Measurements from ENCODE around the gene MAGI1.
"Not testable (repeated sequence)": the region's sequence is repeated elsewhere in the genome, so short reads cannot be mapped to it uniquely, and the experiment has no call there.

Gene MAGI1

DNA sequence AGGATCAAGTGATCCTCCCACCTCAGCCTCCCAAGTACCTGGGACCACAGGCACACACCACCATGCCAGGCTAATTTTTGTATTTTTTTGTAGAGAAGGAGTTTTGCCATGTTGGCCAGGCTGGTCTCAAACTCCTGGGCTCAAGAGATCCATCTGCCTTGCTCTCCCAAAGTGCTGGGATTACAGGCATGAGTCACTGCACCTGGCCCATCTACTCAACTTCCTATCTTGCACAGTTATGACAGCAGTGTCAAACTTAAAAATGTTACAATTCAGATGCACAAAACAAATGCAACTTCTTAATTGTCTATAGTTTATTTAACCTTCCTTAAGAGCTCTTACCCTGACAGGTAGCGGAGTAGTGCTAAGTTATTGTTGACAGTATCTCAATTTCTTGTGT is 319.1 kb downstream of the MAGI1 start:
- H3K9ac ChIP-seq (ENCODE audit: low read depth, low read length); H3K9me3 ChIP-seq (ENCODE audit: control insufficient read depth, insufficient read depth, low read length); H3K36me3 ChIP-seq (ENCODE audit: insufficient read depth, low read length): not testable (repeated sequence)
- peaks cover 22% of the 10 kb centered on the region for H3K4me1 ChIP-seq (ENCODE audit: insufficient read depth, low read length)

DNA sequence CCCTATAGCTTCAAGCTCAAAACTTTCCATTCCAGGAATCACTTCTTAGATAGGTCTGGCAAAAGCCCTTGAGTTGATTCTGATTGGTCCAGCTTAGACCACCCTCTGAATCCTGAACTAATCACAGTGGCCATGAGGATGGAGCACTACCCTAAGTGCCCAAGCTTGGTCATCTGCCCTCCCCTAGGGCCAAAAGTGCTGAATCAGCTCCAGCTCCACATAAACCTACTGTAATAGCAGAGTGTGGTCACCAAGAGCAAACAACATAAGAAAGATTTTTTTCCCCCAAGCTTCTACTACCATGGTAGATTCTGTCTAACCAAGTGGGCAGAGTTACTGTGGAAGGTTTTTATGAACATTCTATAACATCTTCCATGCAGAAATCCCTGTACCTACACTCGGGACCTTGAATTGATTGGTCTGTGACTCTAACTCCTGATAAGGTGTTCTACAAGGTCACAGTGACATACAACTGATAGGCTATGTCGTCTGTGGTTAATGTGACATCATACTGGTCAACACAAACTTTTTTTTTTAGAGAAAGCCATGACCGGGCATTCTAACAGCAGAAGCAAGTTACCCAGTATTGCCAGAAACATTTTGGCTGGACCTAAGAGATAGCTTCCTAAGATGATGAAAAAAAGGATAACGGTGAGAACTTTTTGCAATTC is 320.9 kb downstream of the MAGI1 start:
- Histone ChIP-seq H3K36me3 (ENCODE audit: insufficient read depth, low read length) (no peaks in the 10 kb centered on the region), H3K9ac (ENCODE audit: low read depth, low read length) (no peak overlapping the region), H3K4me1 (ENCODE audit: insufficient read depth, low read length) (peaks cover 34% of the 10 kb centered on the region), H3K9me3 (ENCODE audit: control insufficient read depth, insufficient read depth, low read length) (no peaks in the 10 kb centered on the region)

DNA sequence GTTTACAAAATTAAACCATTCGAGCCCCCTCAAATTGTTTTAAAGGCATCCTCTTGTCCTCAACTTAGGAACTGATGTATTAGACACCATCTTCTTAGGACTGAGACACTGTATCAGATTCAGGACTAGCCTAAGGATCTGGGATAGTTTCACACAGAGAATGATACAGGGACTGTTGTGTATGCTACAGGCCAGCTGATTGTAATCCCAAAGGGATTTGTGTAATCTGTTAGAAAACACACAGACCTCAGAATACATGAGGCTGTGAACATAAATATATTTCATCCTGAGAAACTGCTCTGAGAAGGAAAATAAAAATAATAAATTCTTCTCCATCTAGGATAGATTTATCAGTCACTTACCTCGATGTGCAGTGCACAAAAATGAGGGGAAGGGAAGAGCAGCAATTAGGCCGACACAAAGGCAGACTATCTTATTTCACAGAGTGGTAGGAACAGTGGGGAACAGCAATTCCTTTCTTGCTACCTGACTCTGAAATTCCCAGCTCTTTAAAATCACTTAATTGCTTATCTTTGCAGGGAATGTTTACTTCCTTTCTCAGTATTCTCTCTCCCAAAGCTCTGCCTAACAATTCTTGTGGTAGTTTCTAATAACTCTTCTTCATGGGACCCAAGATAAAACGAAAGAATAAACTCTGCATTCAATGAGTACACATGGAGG is 322.5 kb downstream of the MAGI1 start:
- Histone ChIP-seq H3K4me1 (ENCODE audit: insufficient read depth, low read length) (peaks cover 27% of the 10 kb centered on the region), H3K36me3 (ENCODE audit: insufficient read depth, low read length) (no peaks in the 10 kb centered on the region), H3K9me3 (ENCODE audit: control insufficient read depth, insufficient read depth, low read length) (no peaks in the 10 kb centered on the region), H3K9ac (ENCODE audit: low read depth, low read length) (no peak overlapping the region)

DNA sequence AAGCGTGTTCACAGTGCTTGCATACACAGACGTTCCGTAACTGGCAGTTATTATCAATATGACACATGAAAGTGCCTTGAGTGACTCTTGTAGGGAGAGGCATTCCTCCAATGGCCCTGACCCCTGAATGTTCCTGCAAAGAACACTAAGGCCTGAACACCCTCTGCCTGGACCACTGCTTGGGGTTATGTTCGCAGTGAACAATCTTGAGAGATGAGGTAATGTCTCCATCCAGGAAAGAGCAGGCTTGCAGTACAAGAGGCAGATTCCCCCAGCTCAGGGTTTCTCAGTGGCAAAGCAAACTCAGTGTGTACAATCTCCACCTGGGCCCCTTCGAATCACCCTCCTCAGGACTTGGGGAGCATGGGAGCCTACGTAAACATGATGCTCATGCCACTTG is 324.6 kb downstream of the MAGI1 start:
- Histone ChIP-seq H3K9me3 (ENCODE audit: control insufficient read depth, insufficient read depth, low read length) (no peaks in the 10 kb centered on the region), H3K9ac (ENCODE audit: low read depth, low read length) (no peak overlapping the region), H3K36me3 (ENCODE audit: insufficient read depth, low read length) (no peaks in the 10 kb centered on the region), H3K4me1 (ENCODE audit: insufficient read depth, low read length) (peaks cover 22% of the 10 kb centered on the region; the same call in 1 of the 2 replicates)

DNA sequence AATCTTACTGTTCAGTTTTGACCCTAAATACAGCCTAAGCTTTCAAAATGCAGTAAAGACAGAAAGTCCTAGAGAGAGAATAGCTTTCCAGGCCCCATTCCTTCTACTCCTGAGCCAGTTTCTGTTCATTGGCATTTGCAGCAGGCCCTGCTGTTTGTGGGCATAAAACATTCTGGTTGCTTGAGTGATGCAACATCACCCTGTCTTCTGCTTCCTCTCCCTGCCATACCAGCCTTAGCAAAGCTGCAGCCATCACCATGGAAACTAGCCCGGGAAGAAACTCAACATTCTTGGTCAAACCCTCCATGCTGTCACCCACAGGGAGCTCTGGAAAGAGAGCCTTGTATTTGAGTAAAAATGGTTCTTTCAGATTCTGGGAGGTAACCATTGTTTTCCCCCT is 325.7 kb downstream of the MAGI1 start:
- Histone ChIP-seq H3K36me3 (ENCODE audit: insufficient read depth, low read length) (no peaks in the 10 kb centered on the region), H3K4me1 (ENCODE audit: insufficient read depth, low read length) (peaks cover 22% of the 10 kb centered on the region; the same call in 1 of the 2 replicates), H3K9ac (ENCODE audit: low read depth, low read length) (no peak overlapping the region), H3K9me3 (ENCODE audit: control insufficient read depth, insufficient read depth, low read length) (no peaks in the 10 kb centered on the region)

DNA sequence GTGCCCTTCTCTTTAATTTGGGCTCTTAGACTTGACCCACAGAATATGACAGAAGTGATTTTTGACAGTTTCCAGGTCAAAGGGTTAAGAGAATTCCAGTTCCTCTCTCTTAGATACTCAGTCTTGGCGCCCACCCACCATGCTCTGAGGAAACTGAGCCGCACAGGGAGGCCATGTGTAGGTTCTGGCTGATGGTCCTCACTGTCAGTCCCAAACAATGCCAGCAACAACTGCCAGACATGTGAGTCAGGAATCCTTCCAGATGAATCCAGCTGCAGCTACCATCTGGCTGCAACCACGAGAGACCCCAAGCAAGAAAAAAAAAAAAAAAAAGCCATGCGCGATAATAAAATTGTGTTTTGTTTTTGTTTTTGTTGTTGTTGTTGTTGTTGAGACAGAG is 326.6 kb downstream of the MAGI1 start:
- peaks cover 21% of the 10 kb centered on the region; the same call in 1 of the 2 replicates for H3K4me1 ChIP-seq (ENCODE audit: insufficient read depth, low read length)
- no peaks in the 10 kb centered on the region for H3K9me3 ChIP-seq (ENCODE audit: control insufficient read depth, insufficient read depth, low read length)
- no peak overlapping the region for H3K9ac ChIP-seq (ENCODE audit: low read depth, low read length)
- H3K36me3 ChIP-seq (ENCODE audit: insufficient read depth, low read length) = no peaks in the 10 kb centered on the region

DNA sequence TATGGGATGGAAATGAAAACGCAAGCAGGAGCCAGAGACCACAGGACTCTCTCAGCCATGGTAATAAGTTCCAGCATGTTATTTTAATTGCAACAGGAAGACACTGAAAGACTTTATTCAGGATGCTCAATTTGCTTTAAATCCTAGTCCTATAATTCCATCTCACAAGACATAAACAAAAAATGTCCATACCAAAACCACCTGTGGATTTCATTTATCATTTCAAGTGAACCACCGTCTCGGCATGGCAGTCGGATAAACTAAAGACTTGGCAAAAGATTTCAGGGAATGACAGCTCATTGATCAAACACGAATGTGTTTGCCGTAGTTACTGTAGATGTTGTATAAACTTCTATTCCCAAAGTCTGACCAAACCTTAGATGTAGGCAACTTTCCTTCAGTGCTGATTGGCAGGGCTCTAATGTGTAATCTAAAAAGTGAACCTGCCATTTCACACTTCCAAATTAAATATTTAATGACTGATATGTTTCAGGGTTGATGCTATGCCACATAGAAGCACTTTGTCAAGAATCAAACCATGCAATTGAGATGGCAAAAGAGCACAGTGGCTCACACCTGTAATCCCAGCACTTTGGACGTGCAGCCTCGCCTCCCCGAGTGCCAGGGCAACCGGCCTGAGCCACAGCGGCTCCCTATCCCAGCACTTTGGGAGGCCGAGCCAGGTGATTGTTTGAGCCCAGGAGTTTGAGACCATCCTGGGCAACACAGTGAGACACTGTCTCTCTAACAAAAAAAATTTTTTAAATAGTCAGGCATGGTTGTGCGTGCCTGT is 331.7 kb downstream of the MAGI1 start:
- Histone ChIP-seq H3K4me1 (ENCODE audit: insufficient read depth, low read length) (no peaks in the 10 kb centered on the region), H3K9me3 (ENCODE audit: control insufficient read depth, insufficient read depth, low read length) (no peaks in the 10 kb centered on the region), H3K36me3 (ENCODE audit: insufficient read depth, low read length) (no peaks in the 10 kb centered on the region), H3K9ac (ENCODE audit: low read depth, low read length) (no peak overlapping the region)

DNA sequence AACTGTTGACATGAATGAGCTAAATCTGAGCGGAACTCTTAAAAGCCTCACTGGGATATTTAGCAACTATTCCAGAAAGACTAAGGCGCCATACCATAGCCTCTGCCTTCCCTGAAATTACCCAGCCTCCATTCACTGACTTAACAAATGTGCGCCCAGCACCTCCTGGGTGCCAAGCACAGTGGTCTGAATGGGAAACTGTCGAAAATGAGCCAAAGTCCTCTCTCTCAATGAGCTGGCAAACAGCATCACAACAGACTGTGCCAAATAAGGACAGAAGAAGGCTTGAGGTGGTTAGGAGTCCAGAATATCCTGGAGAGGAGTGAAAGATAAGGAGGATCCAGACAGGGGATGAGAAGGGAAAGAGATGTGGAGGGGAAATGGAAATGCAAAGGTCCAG is 332.4 kb downstream of the MAGI1 start:
- Histone ChIP-seq H3K9me3 (ENCODE audit: control insufficient read depth, insufficient read depth, low read length) (no peaks in the 10 kb centered on the region), H3K4me1 (ENCODE audit: insufficient read depth, low read length) (no peaks in the 10 kb centered on the region), H3K36me3 (ENCODE audit: insufficient read depth, low read length) (no peaks in the 10 kb centered on the region), H3K9ac (ENCODE audit: low read depth, low read length) (no peak overlapping the region)

DNA sequence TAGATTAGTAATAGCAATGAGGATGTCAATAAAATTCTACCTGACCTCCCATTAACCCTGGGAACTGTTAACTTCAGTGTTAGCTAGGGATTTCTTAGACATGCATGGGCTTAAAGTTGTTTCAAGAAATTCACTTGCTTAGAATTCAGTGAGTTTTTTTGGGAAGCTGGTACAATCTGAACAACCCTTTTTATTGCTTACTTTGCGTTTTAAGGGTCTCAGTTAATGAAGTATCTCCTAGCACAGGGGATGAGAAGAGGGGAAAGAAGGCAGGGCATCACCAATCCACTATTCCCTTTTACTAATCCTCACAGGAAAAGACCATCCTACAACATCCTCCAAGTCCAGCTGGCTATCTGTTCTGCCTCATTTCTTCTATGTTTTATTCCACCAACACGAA is 334.9 kb downstream of the MAGI1 start:
- H3K4me1 ChIP-seq (ENCODE audit: insufficient read depth, low read length) = no peaks in the 10 kb centered on the region
- H3K9ac ChIP-seq (ENCODE audit: low read depth, low read length) = no peak overlapping the region
- no peaks in the 10 kb centered on the region for H3K9me3 ChIP-seq (ENCODE audit: control insufficient read depth, insufficient read depth, low read length)
- H3K36me3 ChIP-seq (ENCODE audit: insufficient read depth, low read length) = no peaks in the 10 kb centered on the region

DNA sequence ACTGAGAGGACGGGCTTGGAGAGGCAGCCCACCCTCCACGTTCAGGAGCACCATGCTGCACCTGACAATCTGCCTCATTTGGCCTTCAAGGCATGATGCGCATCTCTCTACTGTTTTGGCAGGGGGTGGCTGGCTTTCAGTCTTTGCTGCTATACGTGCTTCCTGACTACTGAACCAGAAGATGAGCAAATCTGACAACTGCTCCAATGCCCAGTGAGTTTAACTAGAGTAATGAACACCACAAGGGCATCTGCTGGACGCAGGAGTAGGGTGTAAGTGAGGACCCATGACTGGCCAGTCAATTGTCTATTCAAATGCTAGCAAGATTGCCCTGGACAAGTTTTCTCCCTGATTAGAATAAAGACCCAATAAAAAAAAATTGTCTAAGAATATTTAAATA is 335.7 kb downstream of the MAGI1 start:
- H3K4me1 ChIP-seq (ENCODE audit: insufficient read depth, low read length) = no peaks in the 10 kb centered on the region
- H3K36me3 ChIP-seq (ENCODE audit: insufficient read depth, low read length) = no peaks in the 10 kb centered on the region
- H3K9me3 ChIP-seq (ENCODE audit: control insufficient read depth, insufficient read depth, low read length) = no peaks in the 10 kb centered on the region
- H3K9ac ChIP-seq (ENCODE audit: low read depth, low read length) = no peak overlapping the region

DNA sequence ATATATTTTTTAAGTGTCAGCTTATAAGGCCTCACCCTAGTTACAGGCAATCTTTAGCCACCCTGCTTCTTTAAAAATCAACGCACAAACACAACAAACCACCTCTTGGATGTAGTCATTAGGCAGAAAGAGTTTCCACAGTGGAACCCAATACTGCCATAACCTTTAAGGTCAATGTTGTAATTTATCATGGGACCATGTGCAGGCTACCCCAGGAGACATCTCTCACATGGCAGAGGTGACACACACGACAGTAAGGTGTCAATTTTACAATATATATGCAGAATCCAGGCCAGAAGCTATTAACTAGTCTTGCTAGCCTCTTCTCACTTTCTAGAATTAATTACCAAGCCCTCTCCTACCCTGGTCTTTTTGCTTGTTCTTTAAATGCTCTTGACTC is 336.5 kb downstream of the MAGI1 start:
- Histone ChIP-seq H3K9me3 (ENCODE audit: control insufficient read depth, insufficient read depth, low read length) (no peaks in the 10 kb centered on the region), H3K4me1 (ENCODE audit: insufficient read depth, low read length) (no peaks in the 10 kb centered on the region), H3K36me3 (ENCODE audit: insufficient read depth, low read length) (no peaks in the 10 kb centered on the region), H3K9ac (ENCODE audit: low read depth, low read length) (no peak overlapping the region)

DNA sequence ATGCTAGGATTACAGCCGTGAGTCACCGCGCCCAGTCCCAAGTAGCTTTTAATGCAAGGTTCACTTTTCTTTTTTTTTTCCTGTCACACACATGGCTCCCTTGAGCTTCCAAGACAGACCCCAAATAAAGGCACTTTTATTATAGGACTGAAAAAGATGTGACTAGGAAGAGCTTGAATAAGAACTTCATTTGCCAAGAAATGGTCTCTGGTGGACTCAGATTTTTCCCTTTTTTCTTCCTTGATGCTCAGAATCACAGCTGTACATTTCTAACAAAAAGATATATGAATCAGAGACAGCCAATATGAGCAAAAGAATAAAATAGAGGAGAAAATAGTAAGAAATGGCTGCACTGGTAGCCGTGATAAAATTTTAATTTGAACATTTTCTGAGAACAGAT is 337.2 kb downstream of the MAGI1 start:
- Histone ChIP-seq H3K9ac (ENCODE audit: low read depth, low read length) (no peak overlapping the region), H3K36me3 (ENCODE audit: insufficient read depth, low read length) (no peaks in the 10 kb centered on the region), H3K9me3 (ENCODE audit: control insufficient read depth, insufficient read depth, low read length) (no peaks in the 10 kb centered on the region), H3K4me1 (ENCODE audit: insufficient read depth, low read length) (no peaks in the 10 kb centered on the region)

DNA sequence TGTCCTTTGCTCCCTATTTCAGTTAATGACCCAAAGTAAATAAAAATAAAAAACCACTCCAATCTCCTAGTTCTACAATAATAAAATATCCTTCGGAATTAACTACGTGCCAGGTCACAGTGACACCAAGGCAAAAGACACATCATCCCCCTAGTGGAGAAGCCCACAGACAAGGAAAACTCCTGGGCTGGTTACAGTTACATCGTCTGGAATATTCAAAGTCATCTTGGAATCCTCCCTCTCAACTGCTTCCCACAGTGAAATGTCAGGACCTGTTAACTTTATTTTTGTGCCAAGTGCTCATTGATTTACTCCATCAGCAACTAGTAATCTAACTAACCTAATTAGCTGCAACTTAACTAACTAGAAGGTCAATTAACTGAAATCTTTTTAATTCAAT is 349.3 kb downstream of the MAGI1 start:
- Histone ChIP-seq H3K36me3 (ENCODE audit: insufficient read depth, low read length) (no peaks in the 10 kb centered on the region), H3K9ac (ENCODE audit: low read depth, low read length) (no peak overlapping the region), H3K9me3 (ENCODE audit: control insufficient read depth, insufficient read depth, low read length) (no peaks in the 10 kb centered on the region), H3K4me1 (ENCODE audit: insufficient read depth, low read length) (no peaks in the 10 kb centered on the region)

DNA sequence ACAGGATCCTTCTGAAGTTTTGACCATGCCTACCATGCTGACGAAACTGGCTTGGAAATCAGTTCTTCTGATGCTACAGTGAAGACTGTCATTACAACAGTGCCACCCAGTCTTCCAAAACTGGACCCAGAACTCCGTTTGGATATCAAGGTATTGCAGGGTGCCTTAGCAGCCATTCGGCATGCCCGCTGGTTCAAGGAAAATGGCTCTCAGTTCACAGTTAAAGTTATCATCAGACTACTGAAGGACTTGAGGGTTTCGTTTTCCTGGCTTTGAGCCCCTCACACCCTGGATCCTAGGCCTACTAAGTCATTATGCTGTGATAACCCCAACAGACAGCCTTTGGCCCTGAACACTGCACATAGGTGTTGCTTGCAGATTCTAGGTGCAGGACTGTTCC is 351.0 kb downstream of the MAGI1 start:
- Histone ChIP-seq H3K9me3 (ENCODE audit: control insufficient read depth, insufficient read depth, low read length) (no peaks in the 10 kb centered on the region), H3K36me3 (ENCODE audit: insufficient read depth, low read length) (no peaks in the 10 kb centered on the region), H3K4me1 (ENCODE audit: insufficient read depth, low read length) (no peaks in the 10 kb centered on the region), H3K9ac (ENCODE audit: low read depth, low read length) (no peak overlapping the region)
